Esophagus (tissue), 2 donors: ENCODE data around the gene C5. TPM values are rescaled to one million over a fixed set of nuclear protein-coding genes. Genes with fewer than 3 reads are reported as not detected.
"Not testable (repeated sequence)": the region's sequence is repeated elsewhere in the genome, so short reads cannot be mapped to it uniquely, and the experiment has no call there.

Source experiments
- H3K27ac ChIP-seq, 2 donors: one replicate each; pipeline ENCODE4 v1.5.1; 2013; ENCODE audit warnings: low read depth in 2 of 2, mild to moderate bottlenecking in 2 of 2, inconsistent platforms in 1 of 2, low read length in 1 of 2, moderate library complexity in 1 of 2
- H3K27me3 ChIP-seq, 2 donors: one replicate each; pipeline ENCODE4 v1.6.1; 2013; ENCODE audit warnings: low read length in 2 of 2, control low read depth in 1 of 2, mild to moderate bottlenecking in 1 of 2; ENCODE audit not compliant: insufficient read depth in 2 of 2, control insufficient read depth in 1 of 2
- H3K36me3 ChIP-seq, 2 donors: one replicate each; pipeline ENCODE4 v1.6.1; 2013; ENCODE audit warnings: low read length in 1 of 2; ENCODE audit not compliant: control insufficient read depth in 2 of 2, insufficient read depth in 2 of 2
- H3K4me1 ChIP-seq, 2 donors: one replicate each; pipeline ENCODE4 v1.6.1; 2013; ENCODE audit warnings: low read length in 1 of 2; ENCODE audit not compliant: control insufficient read depth in 2 of 2, insufficient read depth in 2 of 2
- H3K4me3 ChIP-seq, 2 donors: one replicate each; pipeline ENCODE4 v1.5.1; 2013; ENCODE audit warnings: low read length in 2 of 2, mild to moderate bottlenecking in 2 of 2, low read depth in 1 of 2, moderate library complexity in 1 of 2
- H3K9me3 ChIP-seq, 2 donors: one replicate each; pipeline ENCODE4 v1.6.1; 2013; ENCODE audit warnings: mild to moderate bottlenecking in 2 of 2, low read depth in 1 of 2, low read length in 1 of 2, moderate library complexity in 1 of 2; ENCODE audit not compliant: control insufficient read depth in 2 of 2, insufficient read depth in 1 of 2
- WGBS, 2 donors: extraction: QIAGEN DNeasy Blood & Tissue Kit; methylation state at CpG; one replicate each; pipeline ENCODE4 v1.1.7; 2013; 5-methylcytosine and 5-hydroxymethylcytosine counted together
- polyA plus RNA-seq, 2 donors: library from polyadenylated mRNA; stranded (reverse); fragments of 200-250 nt; gene quantifications; one replicate each; pipeline ENCODE4 v1.2.3, GENCODE V29; 2013
- donor health status: healthy with polysubstance abuse.
- donor health status: Bipolar disorder and iron deficiency.

Gene C5
- polyA plus RNA-seq, 2 donors: 1.0 to 1.7 TPM

DNA sequence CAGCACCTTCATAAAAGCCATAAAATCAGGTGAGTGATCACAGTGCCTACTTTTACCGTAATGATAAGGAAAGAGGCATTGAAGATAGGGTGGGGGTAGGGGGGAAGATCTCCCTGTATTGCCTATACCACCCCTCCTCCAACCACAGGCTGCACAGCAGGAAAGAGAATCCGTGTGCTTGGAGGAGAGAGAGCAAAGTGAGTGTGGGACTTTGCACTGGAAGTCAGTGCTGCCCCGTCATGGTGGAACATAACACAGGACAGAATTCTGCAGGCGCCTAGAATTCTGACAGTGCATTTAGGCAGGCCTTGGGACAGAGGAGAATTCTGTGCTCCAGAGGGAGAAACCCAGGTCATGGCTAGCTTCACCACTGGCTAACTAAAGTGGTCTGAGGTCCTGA is 3.5 kb upstream of the C5 start:
- H3K36me3 ChIP-seq: no peaks in the 10 kb centered on the region
- no peaks in the 10 kb centered on the region for H3K4me1 ChIP-seq
- H3K27me3 ChIP-seq: no peaks in the 10 kb centered on the region
- H3K27ac ChIP-seq: no peak overlapping the region
- 51 to 77% methylated on average over 4 of the region's 4 CpGs for WGBS, 2 donors
- no peaks in the 10 kb centered on the region for H3K9me3 ChIP-seq
- no peak overlapping the region for H3K4me3 ChIP-seq

DNA sequence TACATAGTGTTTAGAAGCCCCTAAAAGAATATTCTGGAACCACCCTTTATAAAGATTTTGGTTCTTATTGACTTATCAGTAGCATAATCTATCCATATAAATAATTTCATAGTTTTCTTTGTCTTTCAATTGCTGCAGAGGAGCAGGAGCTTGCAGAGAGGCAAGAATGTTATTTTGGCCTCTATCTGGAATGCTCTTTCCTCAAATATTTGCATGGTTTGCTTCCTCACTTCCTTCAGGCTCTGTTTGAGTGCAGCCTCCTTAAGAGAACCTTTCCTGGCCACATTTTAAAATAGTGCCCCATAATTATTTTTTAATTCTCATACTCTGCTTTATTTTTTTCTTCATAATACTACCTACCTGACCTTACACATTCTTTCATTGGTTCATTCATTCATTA is 1.5 kb downstream of the C5 start:
- Histone ChIP-seq H3K4me3 (no peak overlapping the region), H3K27ac (no peak overlapping the region), H3K4me1 (no peaks in the 10 kb centered on the region), H3K9me3 (no peaks in the 10 kb centered on the region), H3K27me3 (no peaks in the 10 kb centered on the region), H3K36me3 (no peaks in the 10 kb centered on the region)

DNA sequence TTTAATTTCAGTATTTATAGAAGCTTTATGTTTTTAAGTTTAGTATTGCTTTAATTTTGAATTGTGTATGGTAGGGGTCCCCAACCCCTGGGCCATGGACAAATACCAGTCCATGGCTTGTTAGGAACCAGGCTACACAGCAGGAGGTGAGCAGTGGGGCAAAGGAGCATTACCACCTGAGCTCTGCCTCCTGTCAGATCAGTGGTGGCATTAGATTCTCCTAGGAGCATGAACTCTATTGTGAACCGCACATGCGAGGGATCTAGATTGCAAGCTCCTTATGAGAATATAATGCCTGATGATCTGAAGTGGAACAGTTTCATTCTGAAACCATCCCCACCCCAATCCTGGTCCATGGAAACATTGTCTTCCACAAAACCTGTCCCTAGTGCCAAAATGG is 1.9 kb downstream of the C5 start:
- H3K4me1 ChIP-seq: no peaks in the 10 kb centered on the region

DNA sequence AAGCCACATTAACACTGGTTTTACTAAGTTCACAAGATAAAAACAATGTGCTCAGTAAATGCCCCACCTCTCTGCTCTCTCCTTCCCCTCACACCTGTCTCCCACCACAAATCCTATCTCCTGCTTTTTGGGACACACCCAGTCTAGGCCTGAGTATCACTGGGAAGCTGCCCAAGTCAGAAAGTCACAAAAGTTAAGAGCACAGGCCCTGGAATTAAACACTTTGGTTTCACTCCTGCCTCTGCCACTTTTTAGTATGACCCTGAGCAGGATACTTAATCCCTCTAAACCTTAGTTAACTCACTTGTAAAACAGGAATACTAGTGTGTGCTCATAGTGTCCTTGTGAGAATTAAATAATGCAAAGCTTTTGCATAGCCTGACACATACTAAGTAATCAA is 11.3 kb downstream of the C5 start:
- Histone ChIP-seq H3K9me3 (no peaks in the 10 kb centered on the region), H3K4me1 (no peaks in the 10 kb centered on the region), H3K27me3 (no peaks in the 10 kb centered on the region), H3K4me3 (no peak overlapping the region), H3K27ac (no peak overlapping the region), H3K36me3 (no peaks in the 10 kb centered on the region)

More for the DNA sequence above, 1.9 kb downstream of the C5 start:
- Histone ChIP-seq H3K27me3 (no peaks in the 10 kb centered on the region), H3K4me3 (no peak overlapping the region), H3K27ac (no peak overlapping the region), H3K36me3 (no peaks in the 10 kb centered on the region), H3K9me3 (no peaks in the 10 kb centered on the region)
- WGBS, 2 donors: 90 to 95% methylated on average over 2 of the region's 2 CpGs

DNA sequence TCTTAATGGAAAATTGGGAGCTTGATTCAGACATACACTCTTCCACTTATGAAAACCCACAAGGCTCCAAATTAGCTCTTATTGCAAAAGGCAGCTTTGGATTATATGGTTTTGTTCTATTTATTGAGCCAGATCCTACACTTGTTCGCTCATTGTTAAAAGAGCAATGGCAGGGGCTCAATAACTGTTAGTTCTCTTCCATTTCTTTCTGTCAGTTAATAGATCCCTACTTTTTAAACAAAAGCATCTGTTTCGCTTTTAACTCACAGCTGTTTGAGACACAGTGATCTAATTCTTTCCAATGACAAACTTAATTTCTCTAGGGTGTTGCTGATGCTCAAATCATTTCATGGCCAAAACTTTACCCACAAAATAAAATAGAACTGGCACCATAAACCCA is 11.7 kb downstream of the C5 start:
- Histone ChIP-seq H3K4me3 (no peak overlapping the region), H3K27me3 (no peaks in the 10 kb centered on the region), H3K27ac (no peak overlapping the region), H3K9me3 (no peaks in the 10 kb centered on the region), H3K36me3 (no peaks in the 10 kb centered on the region), H3K4me1 (no peaks in the 10 kb centered on the region)
- WGBS, 2 donors: 78 to 83% methylated on average over 2 of the region's 2 CpGs

DNA sequence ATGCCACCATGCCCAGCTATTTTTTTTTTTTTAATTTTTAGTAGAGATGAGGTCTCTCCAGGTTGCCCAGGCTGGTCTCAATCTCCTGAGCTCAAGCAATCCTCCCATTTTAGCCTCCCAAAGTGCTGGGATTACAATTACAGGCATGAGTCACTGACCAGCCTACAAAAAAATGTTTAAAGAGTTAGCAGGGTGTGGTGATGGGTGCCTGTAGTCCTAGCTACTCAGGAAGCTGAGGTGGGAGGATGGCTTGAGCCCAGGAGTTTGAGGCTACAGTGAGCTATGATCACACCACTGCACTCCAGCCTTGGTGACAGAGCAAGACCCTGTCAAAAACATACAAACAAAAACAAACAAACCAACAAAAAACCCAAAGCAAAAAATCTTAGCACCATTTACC is 14.4 kb downstream of the C5 start:
- not testable (repeated sequence) for H3K4me1 ChIP-seq, H3K36me3 ChIP-seq, H3K27me3 ChIP-seq, H3K27ac ChIP-seq, H3K9me3 ChIP-seq, H3K4me3 ChIP-seq

DNA sequence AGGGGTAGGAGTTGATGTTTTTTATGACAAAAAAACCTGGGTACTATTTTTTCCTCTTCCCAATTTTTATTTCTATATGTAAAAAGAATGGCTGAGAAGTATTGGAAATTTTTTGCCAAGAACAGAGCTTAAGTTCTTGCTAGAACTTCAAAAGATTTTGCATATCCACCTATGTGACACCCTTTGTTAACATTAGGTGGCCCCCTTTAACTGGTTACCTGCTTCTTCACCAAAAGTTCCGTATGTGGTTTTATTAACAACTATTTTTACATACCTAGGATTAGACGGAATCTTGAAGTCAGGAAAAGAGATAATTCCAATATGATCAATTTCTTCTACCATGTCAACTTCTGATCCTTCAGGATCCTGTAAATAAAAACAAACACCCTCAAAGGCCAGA is 15.5 kb downstream of the C5 start:
- Histone ChIP-seq H3K27ac (no peak overlapping the region), H3K9me3 (no peaks in the 10 kb centered on the region), H3K27me3 (no peaks in the 10 kb centered on the region), H3K4me1 (no peaks in the 10 kb centered on the region), H3K4me3 (no peak overlapping the region), H3K36me3 (no peaks in the 10 kb centered on the region)
- WGBS, 2 donors: 77 to 91% methylated on average over 2 of the region's 2 CpGs

DNA sequence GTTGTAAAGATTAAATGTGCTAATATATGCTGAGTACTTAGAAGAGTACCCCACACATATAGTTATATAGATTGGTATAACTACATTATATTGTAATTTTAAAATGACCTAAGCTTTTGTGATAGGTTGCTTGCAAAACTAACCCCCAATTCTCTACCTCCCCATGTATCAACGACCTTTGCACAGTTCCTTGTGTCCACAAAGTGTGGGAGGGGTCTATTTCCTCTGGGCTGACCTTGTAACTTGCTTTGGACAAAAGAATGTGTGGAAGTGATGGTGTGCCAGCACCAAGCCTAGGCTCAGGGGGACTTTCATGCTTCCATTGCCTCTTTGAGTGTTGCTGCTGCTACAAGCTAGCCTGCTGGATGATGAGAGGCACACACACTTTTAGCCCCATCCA is 20.6 kb downstream of the C5 start:
- 57 to 59% methylated on average over 1 of the region's 1 CpG for WGBS, 2 donors
- Histone ChIP-seq H3K27me3 (no peaks in the 10 kb centered on the region), H3K4me3 (no peak overlapping the region)

DNA sequence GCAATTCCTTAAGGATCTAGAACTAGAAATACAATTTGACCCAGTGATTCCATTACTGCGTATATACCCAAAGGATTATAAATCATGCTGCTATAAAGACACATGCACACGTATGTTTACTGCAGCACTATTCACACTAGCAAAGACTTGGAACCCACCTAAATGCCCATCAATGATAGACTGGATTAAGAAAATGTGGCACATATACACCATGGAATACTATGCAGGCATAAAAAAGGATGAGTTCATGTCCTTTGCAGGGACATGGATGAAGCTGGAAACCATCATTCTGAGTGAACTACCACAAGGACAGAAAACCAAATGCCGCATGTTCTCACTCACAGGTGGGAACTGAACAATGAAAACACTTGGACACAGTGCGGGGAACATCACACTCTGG is 21.8 kb downstream of the C5 start:
- H3K27ac ChIP-seq, H3K4me3 ChIP-seq, H3K36me3 ChIP-seq, H3K9me3 ChIP-seq, H3K27me3 ChIP-seq, H3K4me1 ChIP-seq: not testable (repeated sequence)
- 72 to 86% methylated on average over 4 of the region's 4 CpGs for WGBS, 2 donors

More for the DNA sequence above, 20.6 kb downstream of the C5 start:
- Histone ChIP-seq H3K36me3 (no peaks in the 10 kb centered on the region), H3K4me1 (no peaks in the 10 kb centered on the region), H3K27ac (no peak overlapping the region), H3K9me3 (no peaks in the 10 kb centered on the region)

DNA sequence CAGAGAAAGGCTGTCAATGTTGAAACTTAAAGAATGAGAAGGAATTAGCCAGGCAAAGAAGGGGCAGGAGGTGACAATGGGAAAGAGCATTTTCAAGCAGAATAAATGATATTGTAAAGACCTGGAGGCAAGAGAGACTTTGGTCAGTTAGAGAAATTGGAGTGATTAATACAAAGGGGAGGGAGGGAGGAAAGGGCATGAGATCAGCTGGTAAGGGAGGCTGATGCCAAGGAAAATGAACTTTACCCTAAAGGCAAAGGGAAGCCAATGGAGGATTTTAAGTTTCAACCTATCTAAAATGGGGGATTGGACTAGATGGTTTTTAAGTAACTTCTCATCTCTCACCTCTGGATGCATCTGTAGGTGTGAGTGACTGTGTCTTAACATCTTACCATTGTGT is 23.3 kb downstream of the C5 start:
- H3K4me3 ChIP-seq: no peak overlapping the region
- no peak overlapping the region for H3K27ac ChIP-seq
- H3K36me3 ChIP-seq: no peaks in the 10 kb centered on the region
- no peaks in the 10 kb centered on the region for H3K9me3 ChIP-seq
- H3K4me1 ChIP-seq: no peaks in the 10 kb centered on the region
- no peaks in the 10 kb centered on the region for H3K27me3 ChIP-seq
